NCI-H146 treated with DMSO at 0.1 percent for 48 hours (cell line): ENCODE results near the gene NPAS2.

Experiments
- DNase-seq: peaks from one replicate; lab custom pipeline; 2025; ENCODE audit not compliant: unreplicated experiment; lab: John Stamatoyannopoulos, UW

The NPAS2 gene

DNA sequence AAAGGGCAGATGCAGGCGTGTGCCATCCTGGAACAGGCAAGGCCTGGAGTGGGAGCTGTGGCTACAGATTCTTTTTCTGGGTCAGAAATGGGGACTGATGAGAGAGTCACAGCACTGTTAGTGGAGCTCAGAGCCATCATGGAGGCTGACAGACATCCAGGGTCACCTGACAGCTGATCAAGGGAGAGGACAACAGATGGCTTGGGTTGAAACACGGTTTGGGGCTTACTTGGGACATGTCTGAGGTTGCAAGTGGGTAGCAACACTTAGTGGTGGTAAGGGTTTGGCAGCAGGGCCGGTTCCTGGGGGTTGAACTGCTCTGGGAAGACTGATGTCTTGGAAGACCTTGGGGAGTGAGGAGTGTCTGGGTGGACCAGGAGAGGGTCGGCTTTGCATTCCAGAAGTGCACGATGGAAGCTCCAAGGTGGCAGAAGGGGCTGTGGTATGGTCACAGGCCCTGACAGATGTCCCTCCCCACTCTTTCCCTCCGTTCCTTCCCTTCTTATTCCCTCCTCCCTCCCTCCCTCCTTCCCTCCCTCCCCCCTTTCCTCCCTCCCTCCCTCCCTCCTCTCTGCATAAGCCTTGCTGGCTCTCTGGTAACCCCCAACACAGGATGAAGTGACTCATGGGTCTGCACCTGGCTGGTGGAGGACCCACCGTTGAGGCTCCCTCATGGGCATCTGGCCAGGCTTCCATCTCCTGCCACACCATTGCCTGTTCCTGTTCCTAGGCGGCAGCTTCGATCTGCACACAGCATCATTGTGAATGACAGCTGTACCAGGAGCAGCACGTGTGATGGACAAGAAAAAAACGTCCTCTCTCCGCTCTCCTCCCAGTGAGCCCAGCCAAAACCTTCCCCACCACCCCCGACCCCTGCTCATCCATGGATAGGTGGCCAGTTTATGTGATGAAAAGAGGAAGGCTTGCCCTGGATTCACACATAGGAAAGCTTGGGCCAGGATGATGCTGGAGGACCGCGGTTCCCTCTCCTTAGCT is 118.4 kb downstream of the NPAS2 start:
- DNase-seq: no peak

DNA sequence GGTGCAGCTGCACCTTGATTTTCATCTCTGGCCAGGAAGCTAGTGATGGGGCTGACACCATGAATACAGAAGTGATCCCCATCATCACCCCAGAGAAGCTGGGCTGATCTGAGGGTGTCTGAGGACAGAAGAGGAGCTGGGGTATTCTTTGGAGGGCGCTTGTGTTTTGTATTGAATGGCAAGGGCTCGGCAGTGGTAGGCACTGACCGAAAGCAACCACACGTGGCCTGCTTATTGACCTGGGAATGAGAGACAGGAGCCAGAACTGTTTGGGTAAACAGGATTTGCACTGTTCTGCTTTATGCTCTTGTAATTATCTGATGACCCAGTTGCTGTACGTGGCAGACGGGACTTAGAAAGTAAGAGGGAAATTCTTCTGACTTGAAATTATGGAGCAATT is 119.5 kb downstream of the NPAS2 start:
- no peak for DNase-seq

DNA sequence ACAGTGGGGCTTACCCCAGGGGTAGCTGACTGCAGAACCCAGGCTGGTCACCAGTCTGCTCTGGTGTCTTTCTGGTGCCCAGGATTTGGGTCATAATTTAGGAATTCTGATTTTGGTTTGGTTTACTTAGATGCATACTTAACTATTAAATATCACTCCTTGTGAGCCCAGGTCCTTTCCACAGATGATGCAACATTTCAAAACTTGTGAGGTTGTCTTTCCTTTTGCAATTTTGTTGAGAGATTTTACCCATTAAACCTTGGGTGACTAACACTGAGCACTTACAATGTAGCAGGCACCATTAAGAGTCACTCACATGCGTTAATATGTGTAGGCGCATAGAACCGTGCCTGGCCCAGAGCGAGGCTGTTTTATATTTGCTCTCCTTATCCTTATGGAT is 120.3 kb downstream of the NPAS2 start:
- DNase-seq: no peak

DNA sequence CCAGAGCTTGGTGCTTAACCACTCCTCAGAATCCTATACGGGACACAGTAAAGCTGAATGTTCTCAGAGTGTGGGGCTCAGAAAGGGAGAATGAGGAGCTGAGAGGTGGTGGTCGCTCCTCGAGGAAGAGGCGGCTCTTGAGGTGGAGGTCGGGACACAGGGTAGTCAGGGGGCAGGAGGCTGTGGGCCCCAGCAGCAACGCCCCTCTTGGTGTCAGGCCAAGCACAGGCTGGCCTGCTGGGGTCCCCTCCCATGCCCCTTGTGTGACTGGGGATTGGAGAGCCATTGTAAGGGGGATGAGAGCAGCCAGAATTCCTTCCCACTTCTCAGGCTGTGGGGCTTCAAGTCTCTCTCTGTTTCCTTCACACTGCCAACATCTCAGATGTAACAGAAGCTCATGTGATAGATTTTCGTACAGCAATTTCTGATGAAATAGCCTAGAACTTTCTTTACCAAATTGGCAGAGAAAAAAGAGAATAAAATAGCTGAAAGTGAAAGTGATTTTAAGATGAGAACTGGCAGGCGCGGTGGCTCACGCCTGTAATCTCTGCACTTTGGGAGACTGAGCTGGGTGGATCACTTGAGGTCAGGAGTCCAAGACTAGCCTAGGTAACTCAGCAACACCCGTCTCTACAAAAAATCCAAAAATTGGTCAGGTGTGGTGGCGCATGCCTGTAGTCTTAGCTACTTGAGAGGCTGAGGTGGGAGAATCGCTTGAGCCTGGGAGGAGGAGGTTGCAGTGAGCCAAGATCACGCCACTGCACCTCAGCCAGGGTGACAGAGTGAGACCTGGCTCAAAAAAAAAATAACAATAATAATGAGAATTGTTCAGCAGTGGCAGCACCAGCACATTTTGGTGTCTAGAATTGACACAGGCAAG is 121.1 kb downstream of the NPAS2 start:
- DNase-seq: no peak

DNA sequence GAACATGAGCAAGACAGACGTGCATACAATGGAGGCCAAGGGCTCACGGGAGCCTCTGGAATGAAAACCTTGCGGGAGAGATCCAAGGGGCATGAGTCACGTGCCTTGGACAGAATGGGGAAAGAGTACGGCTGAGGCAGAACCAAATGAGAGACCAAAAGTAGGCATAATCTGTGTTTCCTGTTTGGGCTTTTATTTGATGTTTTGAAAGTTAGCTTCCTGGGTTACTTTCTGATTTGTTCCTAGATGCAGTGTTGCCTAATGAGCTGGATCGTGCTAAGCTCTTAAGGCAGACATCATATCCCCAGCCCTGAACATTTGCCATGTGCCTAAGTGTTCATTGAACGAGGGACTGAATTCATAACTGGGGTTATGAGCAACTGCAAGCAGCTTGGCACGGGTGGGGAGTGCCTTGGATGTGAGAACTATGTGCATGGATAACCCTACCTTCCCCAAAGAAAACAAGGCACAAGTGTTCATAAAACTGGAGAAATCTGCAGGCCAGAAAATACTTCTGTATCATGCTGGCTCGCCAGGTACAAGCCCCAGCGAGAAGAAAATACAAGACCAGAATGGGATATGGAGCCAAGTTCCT is 121.8 kb downstream of the NPAS2 start:
- no peak for DNase-seq

DNA sequence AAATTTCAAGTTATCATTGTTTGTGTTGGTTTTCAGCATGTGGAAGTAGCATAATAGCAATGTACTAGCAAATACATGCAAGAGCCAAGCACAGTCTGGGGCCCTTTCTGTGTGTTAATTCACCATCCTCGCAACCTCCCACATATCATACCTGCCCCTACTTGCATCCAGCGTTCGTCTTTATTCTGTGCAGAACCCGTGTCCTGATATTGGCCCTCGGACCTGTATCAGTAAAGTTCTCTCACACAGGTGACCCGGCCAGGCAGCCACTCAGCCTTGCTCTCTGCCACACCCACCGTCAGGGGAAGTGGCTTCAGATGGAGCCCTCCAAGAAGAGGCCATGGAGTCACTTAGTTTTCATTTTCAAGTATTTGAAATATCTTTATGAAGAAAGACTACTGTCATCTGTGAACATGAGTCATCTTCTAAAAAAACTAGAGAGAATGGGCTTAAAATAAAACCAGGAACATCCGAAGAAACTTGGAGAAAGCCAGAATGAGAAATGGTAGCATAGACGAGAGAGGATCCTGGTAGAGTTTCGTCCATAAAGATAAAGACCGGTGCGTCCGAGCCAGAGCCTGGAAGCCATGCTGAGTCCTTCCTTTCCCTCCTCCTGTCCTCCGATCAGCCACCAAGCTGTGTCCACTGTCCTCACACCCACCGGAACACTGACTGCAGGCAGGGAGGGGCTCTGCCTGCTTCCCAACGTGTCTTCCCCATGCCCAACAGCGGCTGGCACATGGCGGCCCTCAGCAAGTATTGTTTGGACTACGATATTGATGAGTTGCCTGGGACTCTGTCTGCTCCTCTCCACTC is 124.9 kb downstream of the NPAS2 start:
- no peak for DNase-seq

DNA sequence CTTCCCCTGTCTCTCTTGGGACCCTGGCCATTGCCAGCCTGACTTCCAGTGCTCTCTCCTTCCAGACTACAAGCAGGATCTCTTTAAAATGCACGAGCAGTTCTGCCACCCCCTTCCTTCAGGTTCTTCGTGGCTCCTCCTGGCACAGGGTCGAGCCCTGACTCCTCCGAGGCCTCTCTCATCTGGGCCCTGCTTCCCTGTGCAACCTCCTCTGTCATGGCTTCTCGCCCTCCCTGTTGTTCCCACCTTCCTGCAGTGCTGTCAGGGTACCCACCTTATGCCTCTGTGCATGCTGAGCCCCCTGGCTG is 125.4 kb downstream of the NPAS2 start:
- no peak for DNase-seq

DNA sequence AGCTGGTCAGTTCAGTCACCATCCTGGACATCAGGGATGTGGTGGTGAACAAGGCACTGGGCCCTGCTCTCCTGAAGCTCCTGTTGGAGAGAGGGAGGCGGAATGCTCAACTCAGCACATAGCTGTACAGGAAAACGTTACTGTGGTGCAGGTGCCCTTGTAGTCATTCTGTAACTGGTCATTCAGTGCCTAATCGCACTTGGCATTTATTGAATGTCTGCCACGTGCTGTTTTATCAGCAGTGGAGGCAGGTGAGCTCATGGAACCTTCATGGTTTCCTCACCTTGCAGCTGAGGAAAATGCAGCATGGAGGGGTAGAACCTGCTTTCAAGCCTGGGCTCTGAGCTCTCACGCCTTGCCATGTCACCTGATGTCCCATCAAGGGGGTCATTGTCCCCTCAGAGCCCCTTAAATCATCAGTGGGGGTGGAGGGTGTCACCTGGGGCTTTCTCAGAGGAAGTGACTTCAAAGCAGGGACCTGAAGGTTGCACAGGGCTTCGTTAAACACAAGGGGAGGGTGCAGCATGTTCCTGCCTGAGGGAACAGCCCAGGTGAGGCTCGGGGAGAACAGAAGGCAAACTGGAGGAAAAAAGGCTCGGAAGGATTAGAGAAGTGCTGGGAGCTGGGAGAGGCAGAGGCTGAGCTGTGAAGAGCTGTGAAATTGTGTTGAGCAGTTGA is 126.1 kb downstream of the NPAS2 start:
- DNase-seq: no peak

DNA sequence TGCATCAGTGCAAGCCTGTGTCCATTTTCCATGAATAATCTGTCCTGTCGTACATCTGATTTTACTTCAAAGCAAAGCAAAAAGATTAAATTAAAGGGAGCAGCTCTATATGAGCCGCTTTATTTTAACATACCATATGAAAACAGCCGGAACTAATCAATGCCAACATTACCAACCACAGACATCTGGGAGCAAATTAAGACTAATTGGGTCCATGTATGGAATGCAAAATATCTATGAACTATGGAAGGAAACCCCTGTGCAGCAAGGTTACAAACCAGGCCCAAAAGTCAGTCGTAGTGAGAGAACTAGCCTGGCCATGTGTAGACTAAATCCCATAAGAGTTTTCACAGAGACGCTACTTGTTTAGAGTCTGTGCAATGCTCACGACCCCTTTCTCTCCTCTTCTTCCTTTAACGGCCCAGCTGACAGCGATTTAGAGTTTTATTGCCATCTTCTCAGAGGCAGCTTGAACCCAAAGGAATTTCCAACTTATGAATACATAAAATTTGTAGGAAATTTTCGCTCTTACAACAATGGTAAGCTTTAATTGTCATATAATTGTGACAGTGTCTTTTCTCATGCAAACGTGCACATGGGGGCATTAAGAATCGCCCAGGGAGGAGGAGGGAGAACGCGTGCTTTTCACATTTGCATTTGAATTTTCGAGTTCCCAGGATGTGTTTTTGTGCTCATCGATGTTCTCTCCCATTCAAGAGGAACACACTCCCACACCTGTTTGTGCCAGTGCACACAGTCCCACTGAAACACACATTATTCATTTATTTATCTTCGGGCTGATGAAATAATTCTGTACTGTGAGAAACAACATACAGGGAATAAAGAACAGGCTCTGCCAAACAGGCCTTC is 129.2 kb downstream of the NPAS2 start:
- no peak for DNase-seq

DNA sequence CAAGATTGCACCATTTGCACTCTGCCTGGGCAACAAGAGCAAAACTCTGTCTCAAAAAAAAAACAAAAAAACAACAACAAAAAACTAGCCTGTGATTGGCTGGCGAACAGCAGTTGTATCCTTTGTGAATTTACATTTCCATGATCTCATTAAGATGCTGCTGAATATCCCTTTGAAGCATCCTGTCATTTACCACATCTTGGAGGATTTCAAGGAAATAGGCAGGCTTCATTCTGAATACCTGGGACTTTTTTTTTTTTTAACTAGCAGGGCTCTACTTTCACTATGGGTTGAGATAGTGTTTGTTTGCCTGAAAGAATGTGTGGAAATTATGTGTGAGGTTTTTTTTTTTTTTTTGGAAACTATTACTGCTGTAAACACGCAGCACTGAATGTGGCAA is 132.6 kb downstream of the NPAS2 start:
- no peak for DNase-seq

DNA sequence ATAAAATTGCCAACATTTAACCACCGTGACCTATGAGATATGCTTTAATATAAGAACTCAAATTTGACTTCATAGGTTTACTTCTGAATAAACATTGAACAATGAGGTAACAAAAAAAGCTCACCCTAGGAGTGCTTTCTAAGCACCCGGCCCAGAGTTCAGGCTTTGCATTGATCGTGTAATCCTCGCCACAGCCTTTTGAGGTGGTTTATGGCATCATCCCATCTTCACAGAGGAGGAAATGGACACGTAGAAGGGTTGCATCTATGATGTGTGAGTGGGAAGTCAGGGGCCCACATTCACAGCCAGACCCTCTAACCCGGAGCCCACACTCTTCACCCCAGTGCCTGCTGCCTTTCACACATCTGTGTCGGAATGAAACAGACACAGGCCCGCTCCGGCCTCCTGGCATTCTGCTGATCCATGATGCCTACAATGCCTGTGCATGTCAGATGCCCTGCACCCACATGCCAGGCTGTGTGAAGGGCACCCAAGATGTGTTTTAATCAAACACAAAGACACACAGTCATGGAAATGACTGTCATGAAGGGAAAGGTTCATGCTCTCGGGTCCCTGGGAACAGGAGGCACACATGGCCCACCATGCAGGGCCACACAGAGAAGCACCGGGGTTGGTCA is 133.6 kb downstream of the NPAS2 start:
- DNase-seq: no peak

DNA sequence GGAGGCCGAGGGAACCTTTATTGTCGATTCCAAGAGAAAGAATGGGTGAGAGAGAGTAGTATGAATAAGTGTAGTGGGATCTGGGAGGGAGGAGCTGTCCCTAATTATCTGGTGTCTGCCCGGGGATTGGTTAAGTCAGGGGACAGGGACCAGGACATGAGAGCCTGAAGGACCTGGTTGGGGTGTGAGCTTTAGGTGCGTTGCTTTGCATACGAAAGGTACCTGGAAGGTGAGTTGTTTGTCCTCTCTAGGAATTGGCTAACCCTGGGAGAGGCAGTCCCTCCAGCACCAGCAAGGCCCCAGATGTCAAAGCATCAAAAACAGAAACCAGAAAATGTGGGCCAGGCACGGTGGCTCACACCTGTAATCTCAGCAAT is 134.1 kb downstream of the NPAS2 start:
- no peak for DNase-seq

DNA sequence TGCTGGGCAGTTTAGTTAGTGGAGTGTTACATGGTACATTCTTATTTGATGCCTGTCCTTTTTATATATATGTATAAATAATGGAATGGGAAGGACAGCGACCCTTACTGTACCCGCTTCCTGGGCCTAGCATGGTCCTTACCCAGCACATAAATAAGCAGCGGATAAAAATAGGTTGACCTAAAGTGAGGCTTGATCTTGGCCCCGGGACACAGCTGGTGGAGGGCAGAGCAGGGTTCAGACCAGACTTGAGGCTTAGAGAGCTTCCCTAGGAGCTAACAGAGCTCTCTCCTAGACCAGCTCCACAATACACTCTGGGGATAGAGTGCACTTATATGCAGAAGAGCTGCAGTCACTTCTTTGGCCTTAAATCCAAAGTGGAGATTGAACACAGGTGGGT is 135.3 kb downstream of the NPAS2 start:
- DNase-seq: no peak

DNA sequence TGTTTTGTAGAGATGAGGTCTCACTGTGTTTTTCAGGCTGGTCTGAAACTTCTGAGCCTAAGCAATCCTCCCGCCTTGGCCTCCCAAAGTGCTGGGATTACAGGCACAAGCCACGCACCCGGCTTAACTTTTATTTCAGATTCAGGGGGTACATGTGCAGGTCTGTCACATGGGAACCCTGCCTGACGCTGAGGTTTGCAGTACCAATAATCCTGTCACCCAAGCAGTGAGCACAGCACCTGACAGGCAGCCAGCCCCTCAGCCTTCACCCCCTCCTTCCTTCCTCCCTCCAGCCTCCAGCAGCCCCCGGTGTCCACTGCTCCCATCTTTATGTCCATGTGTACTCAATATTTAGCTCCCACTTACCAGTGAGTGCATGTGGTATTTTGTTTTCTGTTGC is 136.1 kb downstream of the NPAS2 start:
- no peak for DNase-seq

DNA sequence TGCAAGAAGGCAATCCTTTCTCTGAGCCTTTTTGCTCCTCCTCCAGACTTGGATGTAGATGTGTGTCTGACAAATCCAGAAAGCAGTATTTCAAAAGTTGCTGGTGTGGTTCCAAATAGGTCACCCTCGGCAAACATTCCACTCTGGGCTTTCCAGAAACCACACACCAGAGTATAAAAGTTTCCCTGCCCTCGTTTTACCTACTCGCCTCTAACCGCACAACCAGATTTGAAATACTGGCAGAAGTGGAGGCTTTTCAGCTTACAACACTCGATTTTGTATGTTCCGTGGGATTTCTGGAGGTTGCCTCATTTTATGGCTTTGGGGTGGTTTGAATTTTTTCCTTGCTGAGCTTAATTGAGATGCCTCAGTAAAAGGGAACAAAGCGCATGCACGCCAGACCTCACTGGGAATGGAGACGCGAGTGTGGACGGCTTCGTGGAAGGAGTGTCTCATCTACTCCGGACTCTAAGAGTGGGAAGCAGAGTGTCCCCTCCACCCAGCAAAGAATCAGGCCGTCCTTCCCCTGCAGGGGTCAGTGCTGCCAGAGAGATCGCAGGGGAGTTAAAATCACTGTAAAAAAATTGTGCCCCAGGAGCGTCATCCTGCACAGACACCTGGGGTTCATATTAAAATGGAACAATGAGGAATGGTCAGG is 138.2 kb downstream of the NPAS2 start:
- DNase-seq: no peak

DNA sequence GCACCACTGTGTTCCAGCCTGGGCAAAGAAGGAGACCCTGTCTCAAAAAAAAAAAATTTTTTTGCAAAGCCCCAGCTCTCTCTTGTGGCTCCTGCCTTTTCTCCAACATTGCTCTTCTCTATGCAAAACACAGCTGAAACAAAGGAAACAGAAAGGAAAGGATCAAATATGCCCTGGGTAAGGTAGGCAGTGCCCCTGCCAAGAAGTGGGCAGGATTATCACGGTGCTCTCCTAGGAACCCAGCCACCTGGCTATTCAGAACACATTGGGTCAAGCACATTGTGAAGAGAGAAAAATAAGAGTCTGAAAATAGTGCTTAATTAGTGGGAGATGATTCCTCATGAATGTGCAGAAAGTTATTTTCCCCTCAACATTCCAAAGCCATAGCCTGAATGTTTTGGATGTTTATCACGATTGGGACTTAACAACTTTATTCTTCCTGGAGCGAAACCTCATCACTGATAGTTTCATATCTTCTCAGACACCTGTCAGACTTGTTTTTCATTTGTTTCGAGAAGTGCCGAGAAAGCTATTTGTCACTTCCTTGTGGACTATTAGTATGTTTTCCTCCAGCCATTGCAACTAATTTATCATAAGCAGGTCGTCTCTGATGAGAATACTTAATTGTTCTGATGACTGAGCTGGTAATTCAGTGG is 139.4 kb downstream of the NPAS2 start:
- no peak for DNase-seq

DNA sequence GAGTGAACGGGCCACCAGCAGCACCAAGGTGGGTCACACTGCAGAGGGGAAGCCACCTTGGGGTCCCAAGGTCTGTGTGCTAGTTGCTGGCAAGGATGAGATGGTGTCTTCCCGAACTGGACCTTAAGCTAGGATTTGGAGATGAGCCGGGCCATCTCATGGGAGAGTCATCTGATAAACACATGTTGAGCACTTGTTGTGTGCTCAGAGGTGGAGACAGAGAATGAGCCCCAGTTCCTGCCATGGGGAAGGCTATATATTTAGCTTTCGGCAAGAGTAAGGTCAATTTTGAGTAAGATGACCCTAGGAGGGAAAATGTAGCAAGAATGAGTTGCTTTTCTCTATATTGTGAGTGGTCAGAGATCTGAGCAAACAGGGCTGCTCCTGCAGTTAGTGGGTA is 140.7 kb downstream of the NPAS2 start:
- DNase-seq: no peak
